ENCODE data around the gene CLIC5.

CLIC5 gene

DNA sequence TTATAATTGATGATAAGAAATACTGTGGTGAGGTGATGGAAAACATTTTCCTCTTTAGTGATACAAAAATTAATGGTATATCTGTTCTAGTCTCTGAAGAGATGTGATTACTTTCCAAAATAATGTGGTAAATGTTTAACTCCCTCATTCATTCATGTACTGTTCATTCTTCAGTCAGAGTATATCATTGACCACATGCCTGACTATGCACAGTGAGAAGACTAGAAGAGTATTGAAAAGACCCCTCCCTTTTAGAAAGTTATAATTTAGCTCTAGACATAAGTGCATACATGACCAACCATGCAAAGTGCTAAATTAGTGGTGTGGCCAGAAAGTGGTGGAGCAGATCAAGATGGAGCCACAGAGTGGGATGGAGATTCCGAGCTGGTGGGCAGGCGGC lies 133.0 kb downstream of the CLIC5 start:
- DNase-seq, result no peak

DNA sequence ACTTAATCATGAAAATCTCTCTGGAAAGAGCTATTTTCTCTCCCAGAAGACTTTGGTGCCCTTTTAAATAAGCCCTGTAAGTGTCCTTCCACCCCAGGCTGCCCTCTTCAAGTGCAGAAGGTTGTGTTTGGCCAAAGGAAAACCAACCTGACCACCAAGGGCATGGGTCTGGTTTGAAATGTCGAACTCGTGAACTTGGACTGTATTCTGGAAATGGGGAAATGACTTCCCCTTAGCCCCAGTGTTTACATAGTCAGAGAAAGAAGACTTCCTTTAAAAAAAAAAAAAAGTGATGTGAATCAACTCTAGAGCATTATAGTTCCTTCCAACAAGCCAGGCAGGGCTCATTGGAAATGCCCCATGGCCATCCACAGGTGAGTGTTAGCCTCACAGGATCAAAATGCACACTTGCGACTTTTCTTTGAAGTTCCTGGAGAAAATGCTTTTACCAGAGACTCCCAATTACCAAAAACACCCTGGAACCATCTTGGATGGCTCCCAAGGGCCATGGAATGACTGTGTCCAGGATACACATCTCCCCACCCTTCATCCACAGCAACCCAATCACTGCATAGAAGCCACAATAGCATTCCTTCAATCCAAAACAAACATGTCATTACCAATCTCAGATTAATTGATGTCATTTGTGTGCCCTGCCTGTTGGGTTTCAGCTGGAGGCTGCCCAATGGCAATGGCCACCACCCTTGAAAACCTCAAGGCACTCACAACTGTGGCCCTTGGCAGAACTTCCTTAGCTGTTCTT lies 133.8 kb downstream of the CLIC5 start:
- DNase-seq, result no peak

DNA sequence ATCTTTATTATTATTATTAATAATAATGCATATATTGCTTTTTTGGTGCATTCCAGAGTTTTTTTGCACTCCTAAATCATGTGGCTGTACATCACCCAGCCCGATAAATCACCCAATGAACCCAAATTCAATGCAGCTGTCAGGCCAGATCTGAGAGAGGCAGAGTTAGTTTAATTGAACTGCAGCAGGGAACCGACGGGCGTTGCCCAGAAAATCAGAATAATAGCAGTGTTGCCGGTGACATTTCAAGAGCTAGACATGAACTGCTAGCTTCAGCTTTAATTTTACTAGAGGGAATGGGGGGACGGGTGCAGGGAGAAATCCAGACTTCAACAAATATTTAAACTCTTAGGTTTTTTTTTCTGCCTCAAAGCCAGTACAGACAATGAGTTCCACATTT lies 135.0 kb downstream of the CLIC5 start:
- DNase-seq, result no peak

DNA sequence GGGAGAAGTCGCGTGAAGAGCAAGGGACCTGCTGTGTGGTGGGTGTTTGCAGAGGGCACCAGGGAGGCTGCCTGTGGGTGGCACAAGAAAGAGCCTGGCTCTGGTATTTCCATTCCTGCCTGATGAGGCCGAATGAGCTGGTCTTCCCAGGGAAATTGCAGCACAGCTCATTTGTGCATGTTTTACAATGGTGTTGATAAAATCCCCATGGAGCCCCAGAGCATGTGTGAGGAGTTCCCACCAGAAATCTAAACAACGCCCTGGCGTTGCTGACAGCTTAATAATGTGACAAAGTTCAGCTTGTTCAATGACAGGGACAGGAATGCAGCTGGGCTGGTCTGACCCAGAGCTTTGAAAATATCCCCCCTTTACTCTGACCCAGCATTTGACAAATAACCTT lies 135.5 kb downstream of the CLIC5 start:
- no peak for DNase-seq

DNA sequence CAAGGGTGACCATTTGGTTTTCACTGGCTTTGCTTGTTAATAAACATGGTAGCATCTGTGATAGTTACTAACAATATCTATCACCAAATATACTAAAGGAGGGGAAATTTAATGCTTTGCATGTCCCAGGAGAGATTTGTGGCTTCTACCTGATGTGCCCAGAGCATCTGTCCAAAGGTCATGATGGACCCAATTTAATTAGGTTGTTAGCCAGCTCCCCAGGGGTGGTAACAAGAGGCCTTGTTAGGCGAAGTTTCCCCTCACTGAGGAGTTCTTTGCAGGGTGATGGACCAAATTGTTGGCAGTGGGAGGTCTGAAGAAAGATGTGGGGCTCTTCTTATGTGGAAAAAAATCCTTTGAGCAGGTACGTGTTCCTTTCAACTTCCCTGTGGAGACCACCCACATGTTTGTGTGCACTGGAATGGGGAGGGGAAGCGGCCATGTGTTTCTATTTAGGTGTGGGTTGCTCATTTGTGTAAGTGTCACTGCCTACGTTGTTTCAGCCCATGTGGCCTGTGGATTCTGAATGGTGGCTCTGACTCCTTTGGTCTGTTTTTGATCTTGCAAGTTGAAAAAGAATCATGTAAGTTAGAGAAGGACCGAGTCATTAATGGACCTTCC lies 137.6 kb downstream of the CLIC5 start:
- no peak for DNase-seq

DNA sequence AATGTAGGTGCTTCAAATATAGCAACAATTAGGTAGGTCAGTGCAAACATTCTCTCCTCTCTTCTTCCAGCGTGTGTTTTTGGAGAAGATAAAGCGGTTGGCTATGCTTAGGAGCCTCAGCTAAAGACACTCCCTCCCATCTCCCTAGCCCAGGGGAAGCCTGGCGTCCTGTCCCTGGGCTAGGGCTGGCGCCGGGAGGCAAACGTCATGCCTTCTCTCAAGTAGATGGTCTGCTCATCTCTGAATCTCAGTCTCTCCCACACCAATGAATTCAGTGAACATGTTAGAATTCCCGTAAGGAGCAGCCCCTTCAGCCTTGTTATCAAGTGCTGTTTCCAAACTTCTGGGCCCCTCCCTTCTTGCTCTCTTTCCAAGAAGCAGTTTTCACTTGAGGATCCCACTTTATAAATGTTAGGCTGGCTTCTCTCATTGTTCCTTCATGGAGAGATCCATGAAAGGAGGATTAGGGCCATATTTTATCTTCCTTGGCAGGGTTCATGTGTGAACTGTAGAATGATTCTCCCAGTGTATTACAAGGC lies 142.8 kb downstream of the CLIC5 start:
- no peak for DNase-seq

DNA sequence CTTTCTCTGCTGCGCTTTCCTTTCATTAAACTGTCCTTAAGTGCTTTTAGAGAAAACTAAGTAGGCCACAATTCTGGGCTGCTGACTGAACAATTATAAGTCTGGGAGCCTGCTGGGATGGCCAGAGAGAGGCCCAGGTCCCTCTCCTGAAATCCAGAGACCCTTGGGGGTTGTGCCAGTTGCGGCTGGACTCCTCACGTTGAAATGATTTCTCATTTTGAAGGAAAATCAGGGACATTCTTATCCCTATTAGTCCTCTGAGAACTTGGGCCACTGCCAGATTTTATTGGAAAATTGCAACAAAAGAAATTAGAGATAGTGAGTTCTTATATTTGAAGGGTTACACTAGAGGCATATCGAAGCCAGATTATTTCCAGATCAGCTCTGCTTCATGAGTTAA lies 145.1 kb downstream of the CLIC5 start:
- no peak for DNase-seq

DNA sequence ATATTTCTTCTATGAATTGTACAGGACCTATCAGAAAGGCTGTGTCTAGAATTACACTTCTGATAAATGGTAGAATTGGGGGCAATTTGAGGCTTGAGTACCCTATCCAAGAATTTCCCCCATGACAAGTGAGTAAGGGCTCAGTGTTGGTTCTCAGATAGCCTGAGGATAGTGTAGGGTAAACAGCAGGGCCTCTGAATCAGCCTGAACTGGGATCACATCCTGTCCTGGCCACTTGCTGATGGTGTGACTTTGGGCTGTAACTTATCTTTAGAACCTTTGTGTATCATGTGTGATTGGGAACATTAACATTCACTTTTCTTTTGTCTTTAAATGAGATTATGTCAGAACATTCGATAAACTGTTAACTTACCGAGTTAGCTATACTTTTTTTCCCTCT lies 151.0 kb downstream of the CLIC5 start:
- DNase-seq, result no peak

DNA sequence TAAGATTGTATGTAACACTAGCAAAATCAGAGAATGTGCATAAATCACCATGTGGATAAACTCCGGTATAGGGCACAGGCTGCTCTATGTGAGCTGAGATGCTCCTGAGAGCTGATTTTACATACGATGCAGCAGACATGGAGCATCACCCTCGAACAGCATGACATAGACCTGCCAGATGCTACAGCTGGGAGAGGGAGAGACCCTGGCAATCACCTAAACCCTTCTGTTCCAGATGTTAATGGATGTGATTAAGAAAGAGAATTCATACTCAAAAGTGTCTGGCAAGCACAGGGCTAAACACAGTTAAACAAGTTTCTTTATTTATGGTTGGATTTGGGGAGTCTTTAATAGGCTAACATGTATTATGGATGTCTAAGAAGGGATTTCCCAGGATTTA lies 157.0 kb downstream of the CLIC5 start:
- no peak for DNase-seq

DNA sequence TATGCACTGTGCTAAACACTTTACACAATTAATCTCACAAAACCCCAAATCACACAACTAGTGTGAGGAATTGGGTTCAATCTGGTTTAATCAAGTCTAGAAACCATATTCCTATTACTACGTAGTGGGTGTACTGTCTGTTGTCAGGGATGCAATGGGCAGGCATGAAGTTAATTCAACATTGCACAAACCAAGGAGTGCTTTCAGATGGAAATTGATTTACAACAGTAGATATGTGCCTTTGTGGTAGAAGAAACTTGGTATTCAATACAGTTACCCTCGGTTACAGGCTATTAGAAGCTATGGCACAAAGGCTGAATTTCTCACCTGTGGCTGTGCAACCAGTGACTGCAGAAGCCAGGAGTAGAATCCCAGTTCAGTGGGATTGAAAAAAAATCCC lies 157.8 kb downstream of the CLIC5 start:
- DNase-seq, result no peak

DNA sequence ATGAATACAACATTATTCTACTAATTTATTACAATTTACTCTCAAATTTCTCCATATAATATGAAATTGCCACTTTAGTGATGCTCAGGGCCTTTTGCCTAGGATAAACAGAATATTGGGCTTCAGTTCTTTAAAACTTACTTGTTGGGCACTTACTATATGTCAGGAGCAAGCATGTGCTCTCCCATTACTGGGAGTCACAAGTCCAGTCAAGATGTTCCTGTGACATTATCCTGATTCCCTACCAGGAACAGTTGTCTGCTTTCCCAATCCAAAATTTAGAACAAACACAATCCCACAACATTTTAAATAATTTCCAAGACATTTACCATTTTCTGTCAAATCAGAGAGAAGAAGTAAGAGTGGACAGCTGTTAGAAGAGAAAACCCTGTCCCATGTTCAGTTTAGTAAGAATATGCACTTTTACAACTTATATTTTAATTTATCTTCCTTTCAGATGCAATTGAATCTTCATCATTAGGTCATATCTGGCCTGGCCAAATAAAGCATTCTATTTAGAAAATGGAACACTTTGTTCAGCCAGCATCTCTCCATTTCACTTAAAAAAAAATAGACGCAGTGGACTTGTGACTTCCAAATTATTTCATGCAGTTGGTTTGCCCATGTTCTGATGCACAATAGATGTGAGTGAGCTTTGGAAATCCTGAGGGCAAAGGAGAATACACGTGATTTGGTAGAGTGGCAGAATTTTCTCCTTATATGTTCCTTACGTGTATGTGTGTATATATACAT lies 159.8 kb downstream of the CLIC5 start:
- DNase-seq, result no peak

DNA sequence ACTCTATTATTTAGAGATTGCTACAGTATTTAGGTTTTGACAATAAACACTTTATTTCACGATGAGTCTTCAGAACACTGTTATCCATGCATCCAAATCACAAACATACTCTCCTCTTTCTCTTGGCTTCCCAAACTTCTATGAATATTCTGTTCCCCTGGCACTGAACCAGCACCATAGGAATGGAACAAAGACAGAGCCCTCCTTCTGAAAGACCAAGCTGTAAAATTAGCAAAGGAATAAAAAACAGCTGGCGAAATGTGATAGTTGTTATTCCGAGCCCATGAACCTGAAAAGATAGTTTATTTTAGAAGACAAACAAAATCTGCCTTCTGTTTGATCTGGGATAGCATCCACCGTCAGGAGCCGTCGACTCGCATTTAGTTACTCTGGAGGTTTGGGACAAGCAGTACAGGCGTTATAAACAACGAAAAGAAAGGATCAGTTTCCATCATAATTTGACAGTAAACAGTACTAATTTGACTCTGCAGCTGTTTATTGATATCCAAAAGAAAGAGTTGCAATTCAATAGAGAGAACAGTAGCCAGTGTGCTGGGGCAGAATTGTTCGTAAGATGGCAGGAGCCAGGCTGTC lies 161.4 kb downstream of the CLIC5 start:
- DNase-seq, result no peak

DNA sequence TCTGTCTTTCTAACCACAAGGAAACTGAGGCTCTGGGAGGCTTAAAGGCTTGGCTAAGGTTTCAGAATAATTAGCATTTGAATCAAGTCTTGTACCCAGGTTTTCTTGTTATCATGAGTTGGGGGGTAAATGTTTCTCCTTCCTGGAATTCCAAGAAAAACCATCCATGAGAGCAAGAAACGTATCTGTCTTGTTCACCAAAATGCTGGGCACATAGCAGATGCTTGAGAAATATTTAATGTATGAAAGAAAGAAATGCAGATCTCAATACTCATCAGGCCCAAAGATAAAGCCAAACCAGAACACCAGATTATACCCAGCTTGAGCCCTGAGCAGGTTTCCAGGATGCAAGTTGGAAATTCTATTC lies 164.6 kb downstream of the CLIC5 start:
- no peak for DNase-seq

DNA sequence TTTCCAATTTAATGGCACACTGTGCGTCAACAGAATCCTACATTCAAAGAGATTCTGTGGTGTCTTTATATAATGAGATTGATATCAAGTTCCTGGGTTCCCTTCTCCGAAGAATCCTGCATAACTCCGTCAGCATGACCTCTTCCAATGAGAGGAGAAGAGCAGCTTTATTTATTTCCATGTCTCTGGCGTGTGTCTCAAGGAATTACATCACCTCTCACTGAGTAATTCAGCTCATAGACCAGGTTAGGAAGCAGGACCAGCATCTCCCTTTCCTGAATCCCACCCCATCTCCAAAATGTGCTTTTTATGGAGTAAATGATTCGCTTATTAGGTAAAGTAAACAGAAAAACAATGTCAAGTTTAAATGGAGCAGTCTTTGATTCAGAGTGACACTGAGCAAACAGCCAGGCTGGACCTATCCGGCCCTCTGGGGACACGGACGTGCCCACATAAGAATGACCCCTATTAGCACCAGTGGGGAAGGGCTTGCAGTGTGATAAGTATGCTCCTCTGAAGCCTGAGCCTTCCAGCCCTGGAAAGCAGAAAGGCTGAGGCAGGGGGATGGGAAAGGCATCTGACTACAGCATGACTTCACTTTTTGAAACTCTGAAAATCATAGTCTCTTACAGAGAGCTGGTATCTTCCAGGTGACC lies 165.2 kb downstream of the CLIC5 start:
- no peak for DNase-seq

DNA sequence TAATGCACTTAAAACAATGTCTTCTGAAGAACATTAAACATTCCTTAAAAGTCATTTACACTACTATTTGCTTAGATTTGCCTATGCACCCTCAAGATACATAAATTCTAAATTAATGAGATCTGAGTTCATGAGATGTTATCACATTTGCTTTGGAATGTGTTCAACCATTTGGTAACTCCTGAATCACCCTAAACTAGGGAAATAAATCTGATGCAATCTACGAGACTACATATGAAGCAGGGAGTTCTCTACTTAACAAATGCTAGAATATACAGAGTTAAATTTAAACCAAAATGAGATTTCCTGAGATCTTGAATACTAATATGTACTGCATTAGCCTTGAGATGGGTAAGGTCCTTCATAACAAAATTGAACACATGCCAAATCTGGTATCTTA lies 170.1 kb downstream of the CLIC5 start:
- DNase-seq, result no peak

DNA sequence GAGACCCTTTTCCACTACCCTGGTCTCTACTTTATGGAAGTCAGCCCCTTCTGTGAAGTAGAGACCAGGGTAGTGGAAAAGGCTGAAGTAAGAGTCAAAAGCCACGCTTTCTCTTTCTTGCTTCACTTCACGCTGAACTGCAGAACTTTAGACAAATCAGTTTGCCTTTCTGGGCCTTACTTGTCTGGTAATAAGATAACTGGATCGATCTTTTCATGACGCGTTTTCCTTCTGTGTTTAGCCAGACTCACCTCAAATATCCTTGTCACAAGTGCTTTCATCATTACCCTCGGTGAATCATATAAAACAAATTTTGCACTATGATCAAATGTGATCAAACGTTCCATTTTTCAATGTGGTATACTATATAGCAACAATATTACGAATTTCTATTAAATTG lies 170.7 kb downstream of the CLIC5 start:
- no peak for DNase-seq

DNA sequence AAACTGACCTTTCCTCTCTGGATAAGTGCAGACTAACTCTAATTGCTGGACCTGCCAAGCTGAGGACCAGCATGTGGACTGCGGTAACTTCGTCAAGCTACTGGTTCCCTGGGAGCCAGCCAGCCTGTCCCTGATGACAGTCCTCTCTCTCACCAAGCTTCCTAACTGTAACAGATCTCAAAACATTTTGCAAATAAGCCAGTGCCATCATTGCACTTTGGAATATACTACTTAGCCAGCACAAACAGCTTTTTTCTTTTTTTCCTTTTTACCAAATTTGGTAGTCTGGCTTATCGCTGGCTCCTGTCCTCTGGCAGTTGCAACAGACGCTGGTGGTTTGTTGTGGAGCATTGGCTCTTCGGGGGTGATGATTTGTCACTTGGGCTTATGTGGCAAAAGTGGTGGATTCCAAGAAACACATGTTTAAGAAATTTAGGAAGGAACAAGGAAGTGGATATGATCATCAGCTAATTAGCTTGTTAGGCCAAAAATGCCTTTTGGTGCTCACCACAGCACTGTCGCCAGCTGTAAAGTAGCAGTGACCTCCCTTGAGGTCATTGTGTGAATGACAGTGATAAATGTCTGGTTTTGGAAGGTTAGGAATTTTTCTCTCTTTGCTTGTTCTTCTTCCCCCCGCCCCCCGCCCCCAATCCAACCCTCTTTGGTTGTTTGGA lies 171.7 kb downstream of the CLIC5 start:
- no peak for DNase-seq

DNA sequence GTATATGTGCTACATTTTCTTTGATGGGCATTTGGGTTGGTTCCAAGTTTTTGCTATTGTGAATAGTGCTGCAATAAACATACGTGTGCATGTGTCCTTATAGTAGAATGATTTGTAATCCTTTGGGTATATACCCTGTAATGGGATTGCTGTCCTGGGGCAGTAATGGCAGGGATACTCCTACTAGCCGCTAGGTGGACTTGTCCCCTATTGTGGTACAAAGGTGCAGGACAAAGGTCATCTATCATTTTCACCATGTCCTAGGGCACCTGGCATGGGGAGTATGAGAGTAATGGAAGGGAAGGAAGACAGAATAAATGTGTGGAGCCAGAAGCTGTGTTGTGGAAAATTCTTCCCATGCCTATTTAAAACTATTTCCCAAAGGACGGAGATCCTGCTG lies 174.6 kb downstream of the CLIC5 start:
- DNase-seq, result no peak

DNA sequence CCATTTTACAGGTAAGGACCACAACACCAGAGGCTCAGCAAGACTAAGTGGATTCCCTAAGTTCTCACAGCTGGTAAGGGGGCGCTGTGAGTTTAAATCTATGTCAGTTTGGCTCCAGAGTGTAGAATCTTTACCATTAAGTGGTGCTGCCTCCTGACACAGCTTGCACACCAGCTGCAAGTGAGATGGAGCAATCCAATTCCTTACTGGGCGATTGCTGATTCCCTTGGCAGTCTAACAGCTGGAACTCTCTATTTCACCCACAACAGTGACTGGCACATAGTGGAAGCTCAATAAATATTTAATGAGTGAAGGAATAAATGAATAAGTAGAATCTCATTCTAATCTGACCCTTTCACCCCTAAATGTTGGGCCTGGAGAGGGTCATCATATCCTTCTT lies 176.7 kb downstream of the CLIC5 start:
- DNase-seq, result no peak

DNA sequence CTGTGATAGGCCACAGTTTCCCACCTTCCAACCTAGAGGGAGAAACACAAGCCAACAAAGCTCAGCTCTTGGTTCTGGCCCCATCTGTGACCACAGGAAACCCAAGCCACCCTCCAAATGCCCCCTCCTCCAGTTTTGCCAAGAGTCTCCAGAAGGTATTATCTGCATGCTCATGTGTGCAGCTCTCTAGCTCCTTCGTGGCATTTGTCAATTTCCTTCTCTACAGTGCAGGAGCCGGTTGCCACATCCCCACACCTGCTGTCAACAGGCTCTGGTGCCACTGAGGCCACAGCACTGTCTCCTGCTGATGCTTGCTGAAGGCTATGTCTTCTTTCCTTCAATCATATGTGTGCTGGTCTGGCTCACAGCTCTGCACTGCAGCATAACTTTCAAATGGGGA lies 177.2 kb downstream of the CLIC5 start:
- DNase-seq, result no peak

DNA sequence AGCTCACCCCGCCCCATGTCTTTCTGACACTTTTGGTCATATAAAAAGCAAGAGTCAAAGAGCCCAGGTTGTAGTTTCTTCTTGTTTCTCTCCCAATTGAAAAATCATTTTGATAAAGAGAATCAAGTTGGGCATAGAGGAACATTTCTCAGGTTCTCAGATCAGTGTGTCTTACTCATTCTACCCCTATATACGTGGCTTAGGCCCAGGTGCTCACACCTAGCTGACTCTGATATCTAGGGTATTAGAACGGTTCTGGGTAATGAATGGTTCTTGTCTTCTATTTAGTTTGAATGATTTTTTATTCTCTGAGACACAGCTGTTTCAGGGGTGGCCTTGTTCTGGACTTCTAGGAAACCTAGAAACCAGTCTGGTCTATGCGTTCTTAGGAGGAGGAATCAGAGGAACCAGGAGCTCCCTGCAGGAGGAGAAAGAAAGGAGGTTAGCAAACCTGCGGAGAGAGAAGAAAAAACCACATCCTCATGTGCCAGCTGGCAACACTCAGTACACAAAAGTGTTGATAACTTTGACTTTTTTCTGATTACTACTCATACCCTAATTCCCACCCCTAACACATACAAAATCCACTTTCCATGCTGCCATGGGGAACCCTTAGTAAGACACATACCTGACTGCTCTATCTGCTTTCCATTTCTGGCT lies 178.0 kb downstream of the CLIC5 start:
- DNase-seq, result no peak

DNA sequence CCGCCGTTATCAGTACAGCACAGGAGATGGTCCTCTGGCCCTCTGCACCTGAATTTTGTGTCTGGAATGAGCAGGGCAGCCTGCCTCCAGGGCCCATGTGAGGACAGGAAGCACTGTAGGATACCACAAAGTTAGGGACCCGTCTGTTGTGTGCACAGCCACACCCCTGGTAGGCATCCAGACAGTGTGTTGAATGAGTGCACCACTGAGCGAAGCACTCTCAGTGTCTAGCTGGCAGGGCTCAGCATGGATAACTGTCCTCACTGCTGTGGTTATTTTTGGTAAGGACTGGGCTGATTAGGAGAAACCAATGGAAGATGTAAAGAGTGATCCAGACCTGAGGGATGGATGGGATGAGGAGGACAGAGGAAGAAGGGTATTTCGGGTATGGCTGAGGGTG lies 178.7 kb downstream of the CLIC5 start:
- DNase-seq, result no peak
